HUDEP-2 (cell line): ENCODE measurements around the gene SRPX.

Experiments
- DNase-seq, 76 experiments: peaks; one replicate each; lab custom pipeline; 2025; ENCODE audit not compliant: unreplicated experiment in 76 of 76; lab: John Stamatoyannopoulos, UW

SRPX gene

GRCh38 chrX:38149016-38149415, 71.7 kb downstream of the SRPX start:
- DNase-seq, result no peak

GRCh38 chrX:38142610-38143009, 78.1 kb downstream of the SRPX start:
- no peak for DNase-seq

DNA sequence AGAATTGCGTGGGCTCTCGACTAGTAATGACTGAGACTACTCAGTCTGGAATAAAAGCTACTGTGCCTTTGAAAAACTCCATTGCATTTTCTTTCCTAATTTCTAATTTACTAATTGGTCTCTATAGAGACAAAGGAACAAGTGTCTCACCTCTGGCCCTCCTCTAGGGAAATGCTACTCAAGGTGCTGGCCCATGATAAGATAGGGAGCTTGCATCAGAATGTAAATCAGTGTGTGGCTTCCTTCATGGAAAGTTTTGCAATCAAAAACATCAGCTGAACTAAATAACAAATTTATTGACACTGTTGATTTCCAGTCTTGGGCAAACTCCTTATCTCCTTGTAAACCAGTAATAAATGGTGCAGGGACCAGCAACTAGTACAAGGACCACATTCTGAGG, 81.8 kb downstream of the SRPX start:
- no peak for DNase-seq

DNA sequence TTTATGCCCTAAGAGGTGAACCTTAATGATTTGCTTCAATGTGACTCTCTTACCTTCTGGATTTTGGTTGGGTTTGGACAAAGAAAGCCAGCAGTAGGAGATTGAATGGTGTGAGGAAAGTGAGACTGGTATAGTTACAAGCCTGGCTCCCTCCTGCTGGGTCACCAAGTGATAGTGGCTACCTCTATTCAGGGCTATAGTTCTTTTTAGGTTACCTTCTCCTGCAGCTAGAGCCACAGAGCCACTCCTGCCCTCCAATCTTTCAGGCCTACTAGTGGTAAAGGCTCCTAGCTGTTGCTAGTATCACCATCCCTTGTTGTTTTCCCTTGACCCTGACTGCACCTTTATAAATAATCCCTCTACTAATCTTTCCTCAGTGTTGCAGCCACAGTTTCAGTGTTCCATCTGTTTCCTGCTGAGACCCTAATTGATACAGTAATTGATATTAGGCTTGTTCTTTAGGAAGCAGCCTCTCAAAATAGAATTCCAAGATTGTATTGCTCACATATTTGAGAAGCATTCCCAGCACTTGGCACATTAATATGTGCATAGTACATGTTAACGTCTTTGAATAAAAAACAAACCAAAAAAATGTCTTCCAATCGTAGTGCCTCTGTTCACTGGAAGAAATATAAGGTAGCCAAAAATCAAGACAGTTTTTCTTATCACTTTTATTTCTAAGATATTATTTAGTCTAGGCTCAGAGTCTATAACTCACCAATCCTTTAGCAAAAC, 82.3 kb downstream of the SRPX start:
- no peak for DNase-seq

- no peak for DNase-seq
Measured at GRCh38 chrX:38129366-38129765, 91.3 kb downstream of the SRPX start.

DNA sequence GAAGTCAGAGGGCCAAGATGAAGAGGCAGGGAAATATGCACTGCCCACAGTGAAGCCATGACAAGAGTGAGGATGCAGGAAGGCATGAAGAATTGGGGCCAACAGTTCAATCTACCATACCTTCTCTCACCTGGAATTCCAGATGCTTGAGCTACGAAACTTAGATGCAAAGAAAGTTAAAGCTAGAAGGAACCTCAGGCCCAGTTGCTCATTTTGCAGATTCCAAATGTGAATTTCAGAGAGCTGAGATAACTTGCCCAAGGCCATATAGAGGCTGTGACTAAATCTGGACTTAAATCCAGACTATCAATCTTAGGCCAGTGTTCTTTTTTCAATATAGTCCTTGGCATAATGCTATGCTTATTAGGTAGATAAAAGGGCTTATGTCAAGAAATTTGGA, 92.7 kb downstream of the SRPX start:
- DNase-seq, result no peak

GRCh38 chrX:38126179-38126578, 94.5 kb downstream of the SRPX start:
- DNase-seq, result no peak

DNA sequence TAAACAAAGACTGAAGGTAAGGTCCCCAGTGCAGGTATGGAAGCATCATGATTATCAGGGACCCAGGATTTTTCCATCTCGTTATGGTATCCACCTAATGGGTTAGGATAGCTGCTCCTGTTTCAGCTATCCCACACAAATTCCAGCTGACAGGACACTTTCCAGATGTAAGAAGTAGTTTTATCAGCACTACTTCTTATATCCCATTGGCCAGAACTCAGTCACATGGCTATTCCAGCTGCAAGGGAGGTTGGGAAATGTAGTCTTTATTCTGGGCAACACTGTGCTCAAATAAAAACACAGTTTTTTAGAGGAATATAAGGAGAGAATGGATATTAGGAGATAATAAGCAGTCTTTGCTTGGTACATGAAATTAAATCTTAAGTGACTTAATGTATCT, 96.7 kb downstream of the SRPX start:
- no peak for DNase-seq

DNA sequence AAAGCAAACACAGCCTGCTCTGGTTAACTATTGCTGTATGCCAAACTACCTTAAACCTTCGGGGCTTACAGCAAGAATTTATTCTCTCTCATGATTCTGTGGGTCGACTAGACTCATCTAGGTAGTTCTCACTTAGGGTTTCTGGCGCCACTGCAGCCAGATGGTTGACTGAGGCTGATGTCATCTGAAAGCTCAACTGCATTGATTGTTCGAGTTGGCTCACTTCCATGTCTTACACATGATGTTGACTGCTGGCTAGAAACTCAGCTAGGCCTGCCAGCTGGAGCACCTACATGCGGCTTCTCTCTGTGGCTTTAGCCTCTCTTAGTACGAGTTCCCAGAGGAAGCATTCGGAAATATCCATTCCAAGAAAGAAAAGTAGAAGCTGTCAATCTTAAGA, 103.2 kb downstream of the SRPX start:
- DNase-seq, result no peak

DNA sequence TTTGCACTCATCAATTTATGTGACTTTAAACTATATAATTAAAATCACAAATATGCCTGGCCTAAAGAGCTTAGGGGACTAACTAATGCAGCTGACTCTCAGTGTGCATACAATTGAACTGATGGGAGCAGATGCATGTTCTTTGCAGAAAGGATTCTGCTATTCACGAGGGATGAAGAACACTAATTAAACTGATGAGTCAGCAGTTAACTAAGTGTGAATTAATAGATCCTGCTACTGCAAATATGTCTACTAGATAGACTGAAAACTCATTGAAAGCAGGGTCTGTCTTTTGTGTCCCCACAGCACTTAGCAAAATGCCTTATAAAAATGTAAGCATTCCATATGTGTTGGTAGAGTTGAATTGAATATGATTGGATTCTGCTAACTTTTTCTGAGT, 104.0 kb downstream of the SRPX start:
- DNase-seq, result no peak

GRCh38 chrX:38112566-38112965, 108.1 kb downstream of the SRPX start:
- no peak for DNase-seq

GRCh38 chrX:38111196-38111595, 109.5 kb downstream of the SRPX start:
- DNase-seq, result no peak

GRCh38 chrX:38110231-38110630, 110.4 kb downstream of the SRPX start:
- DNase-seq, result no peak

- DNase-seq, result no peak
Measured at GRCh38 chrX:38109042-38109898, 111.4 kb downstream of the SRPX start.

GRCh38 chrX:38108364-38108763, 112.3 kb downstream of the SRPX start:
- DNase-seq, result no peak

GRCh38 chrX:38106991-38107655, 113.5 kb downstream of the SRPX start:
- DNase-seq, result no peak

GRCh38 chrX:38105216-38105725, 115.4 kb downstream of the SRPX start:
- no peak for DNase-seq

GRCh38 chrX:38103857-38104812, 116.5 kb downstream of the SRPX start:
- DNase-seq, result no peak

- no peak for DNase-seq
Measured at GRCh38 chrX:38102875-38103274, 117.8 kb downstream of the SRPX start.

DNA sequence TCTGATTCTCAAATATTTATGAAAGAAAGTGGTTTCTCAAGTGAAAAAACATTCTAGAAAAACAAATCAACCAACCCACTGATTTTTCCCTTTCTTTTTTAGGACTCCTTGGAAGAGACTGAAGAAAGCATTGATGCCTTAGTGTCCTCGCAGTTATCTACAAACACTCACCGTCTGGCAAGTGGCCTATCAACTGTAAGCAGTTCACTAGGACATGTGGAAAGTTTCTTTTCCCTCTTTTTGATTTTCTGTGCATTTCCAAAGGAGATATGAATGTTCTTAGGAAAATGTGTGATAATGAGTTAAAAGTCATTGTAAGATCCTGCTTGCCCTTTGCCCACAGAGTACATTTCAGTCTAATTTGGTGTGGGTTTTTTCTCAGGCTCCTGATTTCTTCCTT, 118.4 kb downstream of the SRPX start:
- no peak for DNase-seq
